Fibroblast of gingiva (primary cell): ENCODE results near the gene KLK6.
A peak's percentile ranks its signal among the peaks of the same experiment; 100 is the strongest.

Source experiments
- DNase-seq: peaks from one replicate; pipeline ENCODE4 v3.0.0-alpha.2; 2011; ENCODE audit warnings: low read depth

Gene KLK6

GRCh38 chr19:50952910-50953309 is 16.5 kb downstream of the KLK6 start, which contains the start of gene KLK5:
KLK5 (minus strand) TSS chr19:50953038; CDS start chr19:50952657, 381 bp downstream.
- no peak for DNase-seq

GRCh38 chr19:50949861-50950260 is 19.5 kb downstream of the KLK6 start:
- DNase-seq = no peak

- no peak for DNase-seq
Measured at GRCh38 chr19:50947123-50947522, 22.3 kb downstream of the KLK6 start.

- no peak for DNase-seq
Measured at GRCh38 chr19:50944795-50945194, 24.6 kb downstream of the KLK6 start.

GRCh38 chr19:50943074-50943828 is 26.1 kb downstream of the KLK6 start:
- DNase-seq = no peak

- no peak for DNase-seq
Measured at GRCh38 chr19:50939596-50939995, 29.8 kb downstream of the KLK6 start.

GRCh38 chr19:50933640-50934039 is 35.8 kb downstream of the KLK6 start:
- no peak for DNase-seq

GRCh38 chr19:50932690-50933083 is 36.7 kb downstream of the KLK6 start:
- DNase-seq = no peak

GRCh38 chr19:50932018-50932689 is 37.2 kb downstream of the KLK6 start:
- DNase-seq = no peak

- no peak for DNase-seq
Measured at GRCh38 chr19:50931023-50931422, 38.4 kb downstream of the KLK6 start.

GRCh38 chr19:50928831-50929230 is 40.6 kb downstream of the KLK6 start:
- no peak for DNase-seq

- DNase-seq = no peak
Measured at GRCh38 chr19:50926144-50926543, 43.2 kb downstream of the KLK6 start.

GRCh38 chr19:50925734-50926133 is 43.7 kb downstream of the KLK6 start:
- DNase-seq = no peak

- DNase-seq = no peak
Measured at GRCh38 chr19:50924586-50924985, 44.8 kb downstream of the KLK6 start.

GRCh38 chr19:50922317-50922853 is 47.0 kb downstream of the KLK6 start:
- DNase-seq = peak; percentile 47

- peak; percentile 29 for DNase-seq
Measured at GRCh38 chr19:50921426-50922316, 47.7 kb downstream of the KLK6 start.

- DNase-seq = no peak
Measured at GRCh38 chr19:50916069-50916468, 53.3 kb downstream of the KLK6 start.

GRCh38 chr19:50912727-50913716 is 56.4 kb downstream of the KLK6 start:
- no peak for DNase-seq

GRCh38 chr19:50912102-50912599 is 57.2 kb downstream of the KLK6 start:
- no peak for DNase-seq

- DNase-seq = no peak
Measured at GRCh38 chr19:50911206-50912101, 57.9 kb downstream of the KLK6 start, which contains the start of gene KLK4. KLK4 (minus strand) TSS chr19:50911395; CDS start chr19:50910738, 657 bp downstream.
